ENCODE data around the gene LPP.

DNA sequence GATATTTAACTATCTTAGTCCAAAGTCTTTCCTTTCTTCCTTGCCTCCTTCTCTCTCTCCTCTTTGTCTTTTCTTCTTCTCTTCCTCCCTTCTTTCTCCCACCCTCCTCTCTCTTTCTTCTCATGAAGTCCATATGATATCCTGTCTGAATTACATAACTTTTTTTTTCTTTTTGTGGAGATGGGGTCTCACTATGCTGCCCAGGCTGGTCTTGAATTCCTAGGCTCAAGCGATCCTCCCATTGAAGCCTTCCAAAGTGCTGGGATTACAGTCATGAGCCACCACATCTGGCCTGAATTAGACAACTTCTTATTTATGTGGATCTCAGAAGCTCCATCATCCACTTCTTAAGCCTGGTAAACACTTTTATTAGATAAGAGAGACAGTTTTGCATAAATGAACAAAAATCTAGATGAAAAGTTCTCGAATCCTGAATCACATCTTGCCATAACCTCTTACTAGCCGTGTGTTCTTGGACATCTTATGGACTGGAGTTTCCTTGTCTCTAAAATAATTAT lies 206.5 kb downstream of the LPP start:
- TF ChIP-seq POLR2A (IDR thresholded peaks at IDR 0.05; ENCODE audit: low read depth, low read length) (no peak), FOS (IDR thresholded peaks at IDR 0.05; ENCODE audit: low read depth, low read length) (no peak), CEBPB (IDR thresholded peaks at IDR 0.05; ENCODE audit: low read depth, low read length) (no peak), RFX5 (IDR thresholded peaks at IDR 0.05; ENCODE audit: low read depth, low read length) (no peak), CHD1 (IDR thresholded peaks at IDR 0.05; ENCODE audit: low read depth, low read length) (no peak), RAD21 (IDR thresholded peaks at IDR 0.05; ENCODE audit: low read length) (no peak), BHLHE40 (IDR thresholded peaks at IDR 0.05; ENCODE audit: low read depth, low read length) (no peak), MAZ (IDR thresholded peaks at IDR 0.05; ENCODE audit: borderline replicate concordance, low read depth, low read length) (no peak)
- TF ChIP-seq, protein P1, sequence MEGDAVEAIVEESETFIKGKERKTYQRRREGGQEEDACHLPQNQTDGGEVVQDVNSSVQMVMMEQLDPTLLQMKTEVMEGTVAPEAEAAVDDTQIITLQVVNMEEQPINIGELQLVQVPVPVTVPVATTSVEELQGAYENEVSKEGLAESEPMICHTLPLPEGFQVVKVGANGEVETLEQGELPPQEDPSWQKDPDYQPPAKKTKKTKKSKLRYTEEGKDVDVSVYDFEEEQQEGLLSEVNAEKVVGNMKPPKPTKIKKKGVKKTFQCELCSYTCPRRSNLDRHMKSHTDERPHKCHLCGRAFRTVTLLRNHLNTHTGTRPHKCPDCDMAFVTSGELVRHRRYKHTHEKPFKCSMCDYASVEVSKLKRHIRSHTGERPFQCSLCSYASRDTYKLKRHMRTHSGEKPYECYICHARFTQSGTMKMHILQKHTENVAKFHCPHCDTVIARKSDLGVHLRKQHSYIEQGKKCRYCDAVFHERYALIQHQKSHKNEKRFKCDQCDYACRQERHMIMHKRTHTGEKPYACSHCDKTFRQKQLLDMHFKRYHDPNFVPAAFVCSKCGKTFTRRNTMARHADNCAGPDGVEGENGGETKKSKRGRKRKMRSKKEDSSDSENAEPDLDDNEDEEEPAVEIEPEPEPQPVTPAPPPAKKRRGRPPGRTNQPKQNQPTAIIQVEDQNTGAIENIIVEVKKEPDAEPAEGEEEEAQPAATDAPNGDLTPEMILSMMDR (conservative IDR thresholded peaks at IDR 0.05; ENCODE audit: low read depth, low read length) = no peak
- TF ChIP-seq, protein P2, sequence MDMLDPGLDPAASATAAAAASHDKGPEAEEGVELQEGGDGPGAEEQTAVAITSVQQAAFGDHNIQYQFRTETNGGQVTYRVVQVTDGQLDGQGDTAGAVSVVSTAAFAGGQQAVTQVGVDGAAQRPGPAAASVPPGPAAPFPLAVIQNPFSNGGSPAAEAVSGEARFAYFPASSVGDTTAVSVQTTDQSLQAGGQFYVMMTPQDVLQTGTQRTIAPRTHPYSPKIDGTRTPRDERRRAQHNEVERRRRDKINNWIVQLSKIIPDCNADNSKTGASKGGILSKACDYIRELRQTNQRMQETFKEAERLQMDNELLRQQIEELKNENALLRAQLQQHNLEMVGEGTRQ (IDR thresholded peaks at IDR 0.05; ENCODE audit: low read depth, low read length) = no peak
